ENCODE data around the gene ARHGEF38.

The ARHGEF38 gene

GRCh38 chr4:105598787-105599186 is 46.4 kb downstream of the ARHGEF38 start:
- ChIA-PET CTCF (no interaction called here), POLR2A (no interaction called here)
- TF ChIP-seq, protein P1, sequence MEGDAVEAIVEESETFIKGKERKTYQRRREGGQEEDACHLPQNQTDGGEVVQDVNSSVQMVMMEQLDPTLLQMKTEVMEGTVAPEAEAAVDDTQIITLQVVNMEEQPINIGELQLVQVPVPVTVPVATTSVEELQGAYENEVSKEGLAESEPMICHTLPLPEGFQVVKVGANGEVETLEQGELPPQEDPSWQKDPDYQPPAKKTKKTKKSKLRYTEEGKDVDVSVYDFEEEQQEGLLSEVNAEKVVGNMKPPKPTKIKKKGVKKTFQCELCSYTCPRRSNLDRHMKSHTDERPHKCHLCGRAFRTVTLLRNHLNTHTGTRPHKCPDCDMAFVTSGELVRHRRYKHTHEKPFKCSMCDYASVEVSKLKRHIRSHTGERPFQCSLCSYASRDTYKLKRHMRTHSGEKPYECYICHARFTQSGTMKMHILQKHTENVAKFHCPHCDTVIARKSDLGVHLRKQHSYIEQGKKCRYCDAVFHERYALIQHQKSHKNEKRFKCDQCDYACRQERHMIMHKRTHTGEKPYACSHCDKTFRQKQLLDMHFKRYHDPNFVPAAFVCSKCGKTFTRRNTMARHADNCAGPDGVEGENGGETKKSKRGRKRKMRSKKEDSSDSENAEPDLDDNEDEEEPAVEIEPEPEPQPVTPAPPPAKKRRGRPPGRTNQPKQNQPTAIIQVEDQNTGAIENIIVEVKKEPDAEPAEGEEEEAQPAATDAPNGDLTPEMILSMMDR (IDR thresholded peaks at IDR 0.05; ENCODE audit: control extremely low read depth, extremely low read depth, low read depth, missing control alignments), result no peak
- no peak for DNase-seq (ENCODE audit: extremely low spot score)

DNA sequence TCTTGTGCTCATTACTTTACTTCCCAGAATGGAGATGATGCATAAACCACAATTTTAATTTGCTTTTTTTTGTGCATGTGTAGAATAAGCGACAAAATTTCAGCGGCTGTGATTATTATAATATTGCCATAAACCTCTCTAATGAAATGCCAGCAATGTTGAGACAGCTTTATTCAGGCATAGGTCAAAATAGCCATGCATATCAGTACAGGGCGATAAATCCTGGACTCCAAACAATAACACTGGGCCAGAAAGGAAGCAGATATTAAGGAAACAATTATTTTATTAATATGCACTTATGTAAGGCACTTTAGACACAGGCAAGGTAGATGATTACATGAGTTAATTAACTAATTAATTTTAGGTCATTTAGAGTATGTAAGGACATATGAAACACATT is 47.1 kb downstream of the ARHGEF38 start:
- CTCF ChIA-PET, result interaction anchor here (0.6 to 0.9 kb wide), 2 partner anchors 59 to 102 kb away, joined by 3 read pairs; no protein-coding TSS in a partner anchor
- POLR2A ChIA-PET, result no interaction called here
- no peak for DNase-seq (ENCODE audit: extremely low spot score)
- TF ChIP-seq, protein P1 (IDR thresholded peaks at IDR 0.05; ENCODE audit: control extremely low read depth, extremely low read depth, low read depth, missing control alignments), result no peak

DNA sequence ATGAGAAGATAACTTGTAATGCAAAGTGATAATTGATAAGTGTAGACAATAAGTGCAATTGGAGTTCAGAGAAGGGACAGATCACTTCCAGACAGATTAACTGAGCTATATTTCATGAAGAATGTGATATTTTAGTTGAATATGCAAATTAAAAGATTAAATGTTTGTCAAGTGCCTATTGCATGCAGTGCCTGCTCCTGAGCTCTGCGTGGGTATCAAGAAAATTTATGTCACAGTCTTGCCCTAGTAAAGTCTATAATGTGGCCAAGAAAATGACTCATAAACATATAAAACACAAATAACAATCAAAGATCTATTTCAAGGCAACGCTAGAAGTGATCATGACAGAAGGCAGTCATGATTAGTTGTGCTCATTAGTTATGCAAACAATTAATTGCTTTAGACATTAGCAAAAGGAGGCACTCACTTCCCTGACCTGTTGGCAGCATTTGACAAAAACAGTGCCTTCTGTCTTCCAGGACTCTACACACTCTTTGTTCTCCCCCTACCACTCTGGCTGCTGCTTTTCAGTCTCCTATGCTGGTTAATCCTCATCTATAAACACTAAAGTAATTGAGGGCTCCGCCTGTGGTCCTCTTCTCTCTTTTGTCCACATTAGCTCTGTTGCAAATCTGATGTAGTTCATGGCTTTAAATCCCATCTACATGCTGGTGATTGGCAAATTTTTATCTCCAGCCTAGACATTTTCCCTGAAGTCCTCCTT is 47.7 kb downstream of the ARHGEF38 start:
- ChIA-PET POLR2A (no interaction called here), CTCF (interaction anchor here (0.6 to 0.9 kb wide), 3 partner anchors 33 to 103 kb away, joined by 3 read pairs; no protein-coding TSS in a partner anchor)
- TF ChIP-seq, protein P1 (IDR thresholded peaks at IDR 0.05; ENCODE audit: control extremely low read depth, extremely low read depth, low read depth, missing control alignments), result no peak
- no peak for DNase-seq (ENCODE audit: extremely low spot score)

DNA sequence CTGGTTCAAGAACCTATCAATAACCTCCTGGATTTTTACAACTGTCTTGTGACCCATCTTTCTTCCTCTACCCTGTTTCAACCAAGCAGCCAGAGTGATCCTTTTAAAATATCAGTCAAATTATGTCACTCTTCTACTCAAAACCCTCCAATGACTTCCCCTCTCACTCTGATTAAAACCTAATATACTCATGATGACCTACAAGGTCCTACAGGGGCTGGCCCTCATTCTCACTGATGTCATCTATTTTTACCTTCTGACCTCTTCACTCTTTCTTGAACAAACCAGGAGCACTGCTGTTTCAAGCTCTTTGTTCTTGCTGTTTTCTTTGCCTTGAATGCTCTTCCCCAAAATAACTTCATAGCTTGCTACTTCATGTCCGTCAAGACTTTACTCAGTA is 48.5 kb downstream of the ARHGEF38 start:
- TF ChIP-seq, protein P1 (IDR thresholded peaks at IDR 0.05; ENCODE audit: control extremely low read depth, extremely low read depth, low read depth, missing control alignments), result no peak
- ChIA-PET CTCF (interaction anchor here (0.9 to 1.3 kb wide), 3 partner anchors 9 to 32 kb away, joined by 3 read pairs; no protein-coding TSS in a partner anchor), POLR2A (no interaction called here)
- DNase-seq (ENCODE audit: extremely low spot score), result no peak

DNA sequence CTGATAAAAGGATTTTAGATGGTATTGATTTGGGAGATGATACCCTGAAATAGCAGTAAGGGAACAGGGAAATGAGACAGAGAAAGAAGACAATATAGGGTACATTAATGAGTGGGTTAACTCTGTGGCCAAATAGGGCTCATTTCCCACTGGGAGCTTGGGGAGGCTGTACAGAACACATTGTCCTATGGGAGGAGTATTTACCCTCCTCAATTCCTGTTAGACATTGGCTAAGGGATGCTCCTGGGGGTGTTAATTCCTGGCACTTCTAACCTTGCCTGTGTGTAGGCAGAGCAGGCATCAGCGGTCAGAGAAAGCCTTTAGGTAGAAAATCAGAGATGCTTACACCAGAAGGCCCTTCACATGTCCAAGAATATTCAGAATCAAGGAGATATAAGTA is 49.0 kb downstream of the ARHGEF38 start:
- ChIA-PET CTCF (interaction anchor here (0.9 to 1.3 kb wide), 3 partner anchors 9 to 32 kb away, joined by 3 read pairs; no protein-coding TSS in a partner anchor), POLR2A (no interaction called here)
- no peak for DNase-seq (ENCODE audit: extremely low spot score)
- TF ChIP-seq, protein P1 (IDR thresholded peaks at IDR 0.05; ENCODE audit: control extremely low read depth, extremely low read depth, low read depth, missing control alignments), result no peak

- ChIA-PET CTCF (interaction anchor here (0.9 to 1.8 kb wide), 6 partner anchors 12 to 130 kb away, joined by 3 to 5 read pairs (median 4); partner anchors contain the start of gene PPA2), POLR2A (no interaction called here)
- DNase-seq (ENCODE audit: extremely low spot score), result no peak
- TF ChIP-seq, protein P1 (IDR thresholded peaks at IDR 0.05; ENCODE audit: control extremely low read depth, extremely low read depth, low read depth, missing control alignments), result no peak
Measured at GRCh38 chr4:105603158-105603557, 50.7 kb downstream of the ARHGEF38 start.

Data from GM10248 (cell line).